CD4-positive, alpha-beta T cell treated with Interleukin-2 at 100 ng/mL for 4 hours (primary cell): ENCODE measurements around the gene HMGCL.
"Not testable (repeated sequence)": the region's sequence is repeated elsewhere in the genome, so short reads cannot be mapped to it uniquely, and the experiment has no call there.

Experiments
- DNase-seq: peaks from one replicate; pipeline ENCODE4 v3.0.0-alpha.2; 2020; ENCODE audit warnings: low spot score

HMGCL gene

GRCh38 chr1:23825076-23825761 is at the start of gene HMGCL:
HMGCL (minus strand) TSS chr1:23825429; CDS start chr1:23825415, 14 bp downstream.
- DNase-seq, result peak; percentile 87

GRCh38 chr1:23872421-23872820 is 47.2 kb upstream of the HMGCL start:
- DNase-seq, result no peak

DNA sequence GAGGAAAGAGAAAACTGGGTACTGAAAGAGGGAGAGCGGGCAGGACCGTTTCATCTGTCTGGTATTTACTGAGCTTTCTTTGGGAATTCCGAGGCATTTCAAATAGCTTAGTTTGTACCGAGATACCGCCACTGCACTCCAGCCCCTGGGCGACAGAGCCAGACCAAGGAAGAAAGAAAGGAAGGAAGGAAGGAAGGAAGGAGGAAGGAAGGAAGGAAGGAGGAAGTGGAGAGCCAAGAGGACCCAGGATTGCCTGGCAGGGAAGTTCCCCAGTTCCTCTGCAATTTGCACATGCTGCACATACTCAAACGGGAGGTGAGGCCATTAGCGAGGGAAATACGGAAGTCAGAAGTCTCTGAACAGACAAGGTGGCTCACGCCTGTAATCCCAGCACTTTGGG is 43.8 kb upstream of the HMGCL start:
- DNase-seq, result no peak

DNA sequence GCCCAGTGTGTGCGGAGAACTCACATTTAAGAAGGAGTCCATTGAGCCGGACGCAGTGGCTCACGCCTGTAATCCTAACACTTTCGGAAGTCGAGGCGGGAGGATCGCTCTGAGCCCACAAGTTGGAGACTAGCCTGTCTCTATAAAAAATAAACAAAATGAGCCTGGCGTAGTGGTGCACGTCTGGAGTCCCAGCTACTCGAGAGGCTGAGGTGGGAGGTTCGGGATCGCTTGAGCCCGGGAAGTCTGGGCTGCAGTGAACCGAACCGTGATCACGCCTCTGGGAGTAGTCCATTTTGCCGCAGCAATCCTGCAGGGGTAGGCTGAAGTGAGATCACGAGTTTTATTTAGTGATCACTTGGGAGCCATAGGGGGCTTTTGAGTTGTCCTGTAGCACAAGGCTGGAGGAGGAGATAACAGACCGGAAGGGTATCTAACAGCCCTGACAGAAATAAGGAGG is 43.4 kb upstream of the HMGCL start:
- DNase-seq, result no peak

GRCh38 chr1:23867895-23868556 is 42.8 kb upstream of the HMGCL start, which contains the start of gene FUCA1:
FUCA1 (minus strand) TSS chr1:23868290; CDS start chr1:23868286, 4 bp downstream.
- peak; percentile 98 for DNase-seq

- DNase-seq, result no peak
Measured at GRCh38 chr1:23867542-23867894, 42.3 kb upstream of the HMGCL start.

GRCh38 chr1:23865543-23865930 is 40.3 kb upstream of the HMGCL start:
- no peak for DNase-seq

- DNase-seq, result no peak
Measured at GRCh38 chr1:23864801-23865542, 39.7 kb upstream of the HMGCL start.

GRCh38 chr1:23862640-23863039 is 37.4 kb upstream of the HMGCL start:
- DNase-seq, result no peak

DNA sequence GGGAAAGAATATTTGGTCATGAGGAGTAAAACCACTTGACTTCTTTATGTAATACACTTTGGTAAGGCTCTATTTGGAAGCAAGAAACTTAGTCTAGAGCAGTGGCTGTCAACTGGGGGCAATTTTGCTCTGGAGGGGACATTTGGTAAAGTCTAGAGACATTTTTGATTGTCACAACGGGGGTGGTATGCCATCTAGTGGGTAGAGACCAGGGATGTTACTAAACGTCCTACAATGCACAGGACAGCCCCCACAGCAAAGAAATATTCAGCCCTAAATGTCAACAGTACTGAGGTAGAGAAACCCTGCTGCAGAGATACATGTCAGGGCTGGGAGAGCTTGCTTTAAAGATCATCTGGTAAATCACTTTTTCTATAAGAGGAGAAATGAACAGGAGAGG is 29.3 kb upstream of the HMGCL start:
- peak; percentile 18 for DNase-seq

DNA sequence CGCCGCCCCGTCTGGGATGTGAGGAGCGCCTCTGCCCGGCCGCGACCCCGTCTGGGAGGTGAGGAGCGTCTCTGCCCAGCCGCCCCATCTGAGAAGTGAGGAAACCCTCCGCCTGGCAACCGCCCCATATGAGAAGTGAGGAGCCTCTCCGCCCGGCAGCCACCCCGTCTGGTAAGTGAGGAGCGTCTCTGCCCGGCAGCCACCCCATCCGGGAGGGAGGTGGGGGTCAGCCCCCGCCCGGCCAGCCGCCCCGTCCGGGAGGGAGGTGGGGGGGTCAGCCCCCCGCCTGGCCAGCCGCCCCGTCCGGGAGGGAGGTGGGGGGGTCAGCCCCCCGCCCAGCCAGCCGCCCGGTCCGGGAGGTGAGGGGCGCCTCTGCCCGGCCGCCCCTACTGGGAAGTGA is 27.9 kb upstream of the HMGCL start:
- DNase-seq, result not testable (repeated sequence)

DNA sequence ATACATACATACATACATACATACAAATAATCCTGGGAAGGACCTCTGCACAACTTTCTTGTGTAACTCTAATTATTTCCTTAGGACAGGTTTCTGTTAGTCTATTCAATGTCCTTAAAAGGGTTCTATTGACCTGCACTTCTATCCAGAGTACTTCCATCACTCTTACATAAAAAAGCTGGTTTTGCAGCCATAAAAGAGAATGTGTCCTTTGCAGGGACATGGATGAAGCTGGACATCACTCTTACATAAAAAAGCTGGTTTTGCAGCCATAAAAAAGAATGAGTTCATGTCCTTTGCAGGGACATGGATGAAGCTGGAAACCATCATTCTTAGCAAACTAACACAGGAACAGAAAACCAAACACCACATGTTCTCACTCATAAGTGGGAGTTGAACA is 26.2 kb upstream of the HMGCL start:
- DNase-seq, result not testable (repeated sequence)

DNA sequence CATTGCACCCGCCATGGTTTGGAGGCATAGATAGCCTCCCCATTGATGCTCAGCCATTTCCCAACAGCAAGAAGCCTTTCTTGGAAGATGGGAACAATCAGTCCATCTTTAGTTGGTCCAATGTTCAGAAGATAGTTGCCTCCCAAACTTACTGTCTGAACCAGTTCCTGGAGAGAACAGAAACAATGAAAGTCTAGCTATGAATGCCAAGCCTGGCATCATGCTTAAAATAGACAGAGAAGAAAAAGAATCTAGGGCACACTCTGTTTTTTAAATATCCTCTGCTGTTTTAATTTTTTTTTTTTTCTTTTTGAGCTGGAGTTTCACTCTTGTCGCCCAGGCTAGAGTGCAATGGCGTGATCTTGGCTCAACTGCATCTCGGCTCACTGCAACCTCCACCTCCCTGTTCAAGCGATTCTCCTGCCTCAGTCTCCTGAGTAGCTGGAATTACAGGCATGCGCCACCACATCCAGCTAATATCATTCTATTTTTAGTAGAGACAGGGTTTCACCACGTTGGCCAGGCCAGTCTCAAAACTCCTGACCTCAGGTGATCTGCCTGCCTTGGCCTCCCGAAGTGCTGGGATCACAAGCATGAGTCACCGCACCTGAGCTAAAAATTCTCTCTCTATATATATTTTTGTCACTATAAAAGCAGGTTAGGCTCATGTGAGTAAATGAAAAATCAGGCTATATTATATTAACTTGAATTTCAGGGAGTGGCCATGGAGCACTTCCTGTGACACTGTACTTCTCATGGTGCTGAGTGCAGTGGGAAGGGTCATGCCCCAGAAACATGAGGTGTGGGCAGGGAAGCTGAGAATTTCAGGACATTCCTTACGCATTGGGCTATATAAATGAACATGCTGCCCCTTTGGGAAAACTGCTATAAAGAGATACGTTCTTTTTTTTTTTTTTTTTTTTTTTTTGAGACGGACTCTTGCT is 23.7 kb upstream of the HMGCL start:
- DNase-seq, result no peak

GRCh38 chr1:23847482-23848095 is 22.4 kb upstream of the HMGCL start:
- DNase-seq, result not testable (repeated sequence)

- DNase-seq, result no peak
Measured at GRCh38 chr1:23845163-23845562, 19.9 kb upstream of the HMGCL start.

DNA sequence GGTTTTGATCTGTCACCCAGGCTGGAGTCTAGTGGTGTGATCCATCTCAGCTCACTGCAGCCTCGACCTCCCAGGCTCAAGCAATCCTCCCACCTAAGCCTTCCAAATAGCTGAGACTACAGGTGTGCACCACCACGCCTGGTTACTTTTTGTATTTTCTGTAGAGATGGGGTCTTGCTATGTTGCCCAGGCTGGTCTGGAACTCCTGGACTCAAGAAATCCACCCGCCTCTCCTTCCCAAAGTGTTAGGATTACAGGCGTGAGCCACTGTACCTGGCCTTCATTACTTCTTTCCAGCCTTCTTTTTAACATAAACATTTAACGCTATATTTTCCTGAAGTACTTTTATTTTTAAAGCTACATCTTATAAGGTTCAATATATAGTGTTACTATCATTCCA is 18.4 kb upstream of the HMGCL start:
- DNase-seq, result no peak

DNA sequence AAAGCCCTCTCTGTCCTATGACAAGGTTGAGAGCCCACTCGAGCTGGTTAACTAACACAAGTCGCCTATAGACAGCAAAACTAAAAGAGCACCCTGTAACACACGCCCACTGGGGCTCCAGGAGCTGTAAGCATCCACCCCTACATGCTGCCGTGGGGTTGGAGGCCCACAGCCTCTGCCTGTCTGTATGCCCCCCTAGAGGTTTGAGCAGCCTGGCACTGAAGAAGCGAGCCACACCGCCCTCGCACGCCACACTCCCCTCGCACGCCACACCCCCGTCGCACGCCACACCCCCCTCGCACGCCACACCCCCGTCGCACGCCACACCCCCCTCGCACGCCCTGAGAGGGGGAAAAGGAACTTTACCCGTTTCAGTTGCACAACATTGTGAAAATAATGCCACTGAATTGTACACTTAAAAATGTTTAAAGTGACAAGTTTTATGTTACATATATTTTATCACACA is 13.2 kb upstream of the HMGCL start:
- peak; percentile 74 for DNase-seq

- no peak for DNase-seq
Measured at GRCh38 chr1:23837908-23838307, 12.7 kb upstream of the HMGCL start.

DNA sequence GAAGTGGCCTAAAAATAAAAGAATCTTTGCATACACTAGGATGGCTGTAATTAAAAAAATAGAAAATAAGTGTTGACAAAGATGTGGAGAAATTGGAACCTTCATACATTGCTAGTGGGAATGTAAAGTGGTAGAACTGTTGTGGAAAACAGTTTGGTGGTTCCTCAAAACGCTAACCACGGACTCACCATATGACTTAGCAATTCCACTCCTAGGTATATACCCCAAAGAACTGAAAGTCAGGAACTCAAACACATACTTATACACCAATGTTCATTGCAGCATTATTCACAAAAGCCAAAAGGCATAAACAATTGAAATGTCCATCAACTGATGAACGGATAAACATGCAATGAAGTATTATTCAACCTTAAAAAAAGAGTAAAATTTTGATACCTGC is 10.8 kb upstream of the HMGCL start:
- no peak for DNase-seq

DNA sequence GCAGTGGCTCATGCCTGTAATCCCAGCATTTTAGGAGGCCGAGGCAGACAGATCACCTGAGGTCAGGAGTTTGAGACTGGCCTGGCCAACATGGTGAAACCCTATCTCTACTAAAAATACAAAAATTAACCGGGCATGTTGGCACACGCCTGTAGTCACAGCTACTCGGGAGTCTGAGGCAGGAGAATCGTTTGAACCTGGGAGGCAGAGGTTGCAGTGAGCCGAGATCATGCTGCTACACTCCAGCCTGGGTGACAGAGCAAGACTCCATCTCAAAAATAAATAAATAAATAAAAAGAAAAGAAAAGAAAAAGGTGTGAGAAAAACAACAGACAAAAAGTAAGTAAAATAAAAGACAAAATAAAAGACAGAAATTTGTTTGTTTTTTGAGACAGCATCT is 8.9 kb upstream of the HMGCL start:
- not testable (repeated sequence) for DNase-seq

- no peak for DNase-seq
Measured at GRCh38 chr1:23827717-23828116, 2.5 kb upstream of the HMGCL start.
